ENCODE results near the gene NCKAP5.

The NCKAP5 gene

DNA sequence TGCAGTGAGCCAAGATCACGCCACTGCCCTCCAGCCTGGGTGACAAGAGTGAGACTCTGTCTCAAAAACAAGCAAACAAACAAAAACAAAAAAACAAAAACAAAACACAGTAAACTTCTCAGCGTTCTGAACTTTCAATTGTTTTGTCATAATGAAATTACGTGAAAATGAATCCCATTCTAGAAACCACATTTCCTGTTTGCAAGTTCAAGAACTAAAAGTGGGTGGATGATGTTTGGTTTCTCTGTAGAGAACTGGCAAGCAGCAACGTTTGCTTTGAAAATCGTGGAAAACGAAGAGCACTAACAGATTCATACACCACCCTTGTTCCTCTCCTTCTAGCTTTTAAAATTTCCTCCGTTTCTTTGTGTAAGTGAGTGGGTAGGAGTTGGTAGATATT lies 672.2 kb downstream of the NCKAP5 start:
- H3K79me1 ChIP-seq (replicated peaks; ENCODE audit: low read length, poor library complexity, severe bottlenecking) = no peaks in the 10 kb centered on the region

DNA sequence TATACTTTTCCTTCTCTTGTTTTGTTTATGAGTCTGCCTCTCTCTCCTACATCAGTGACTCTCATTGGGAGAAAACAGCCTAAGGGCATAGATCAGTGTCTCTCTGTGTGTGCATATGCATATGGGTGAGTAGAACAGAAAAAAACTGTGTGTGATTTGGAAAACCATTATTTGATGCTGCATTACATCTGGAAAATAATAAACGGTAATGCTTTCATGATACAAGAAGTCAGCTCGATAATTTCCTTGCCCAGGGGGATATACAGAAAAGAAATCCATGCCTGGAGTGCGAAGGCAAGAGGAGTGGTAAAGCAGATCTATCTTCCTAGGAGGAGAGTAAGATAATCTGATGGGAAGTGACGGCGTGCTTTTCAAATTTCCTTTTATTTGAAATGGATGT lies 676.8 kb downstream of the NCKAP5 start:
- 80% methylated on average over 5 of the region's 5 CpGs for WGBS
- Histone ChIP-seq H2BK5ac (ENCODE audit: low read depth, low read length, poor library complexity, severe bottlenecking) (no peak overlapping the region), H2BK120ac (ENCODE audit: low read depth, low read length) (no peak overlapping the region), H4K8ac (ENCODE audit: low read length) (no peak overlapping the region), H2BK12ac (ENCODE audit: low read length in 2 of 2) (no peak overlapping the region), H3K27me3 (ENCODE audit: control insufficient read depth in 1 of 2, insufficient read depth in 1 of 2, low read length in 2 of 2) (no peaks in the 10 kb centered on the region), H3K4me1 (ENCODE audit: control insufficient read depth, insufficient read depth, low read depth, low read length) (no peaks in the 10 kb centered on the region), H3K4me3 (ENCODE audit: insufficient read depth in 1 of 2, low read depth in 1 of 2, low read length in 2 of 2) (no peak overlapping the region), H3K9me3 (ENCODE audit: control insufficient read depth, low read length) (peaks cover 14% of the 10 kb centered on the region), H3K27ac (ENCODE audit: low read length, poor library complexity, severe bottlenecking) (no peak overlapping the region), H2BK15ac (ENCODE audit: low read depth, poor library complexity, severe bottlenecking) (no peak overlapping the region), H2AK5ac (ENCODE audit: low read length, severe bottlenecking) (no peak overlapping the region), H3K18ac (ENCODE audit: low read depth in 1 of 2, low read length in 2 of 2) (no peak overlapping the region), H3K23ac (ENCODE audit: low read length in 2 of 2) (no peak overlapping the region), H3K79me1 (replicated peaks; ENCODE audit: low read length, poor library complexity, severe bottlenecking) (no peaks in the 10 kb centered on the region), H3K4ac (ENCODE audit: low read depth in 1 of 2, low read length in 2 of 2) (no peak overlapping the region), H2AFZ (ENCODE audit: low read depth, low read length) (no peak overlapping the region), H3K9ac (ENCODE audit: low read length) (no peak overlapping the region), H3K36me3 (ENCODE audit: control insufficient read depth in 1 of 2, insufficient read depth in 2 of 2, low read depth in 1 of 2, low read length in 2 of 2) (no peaks in the 10 kb centered on the region), H4K91ac (ENCODE audit: low read length) (no peak overlapping the region), H3K14ac (ENCODE audit: low read length in 2 of 2) (no peak overlapping the region), H3K4me2 (ENCODE audit: low read length, poor library complexity, severe bottlenecking) (no peak overlapping the region)
- DNase-seq = no peak

More for the DNA sequence above, 672.2 kb downstream of the NCKAP5 start:
- Histone ChIP-seq H3K27ac (ENCODE audit: low read length, poor library complexity, severe bottlenecking) (no peak overlapping the region), H3K9me3 (ENCODE audit: control insufficient read depth, low read length) (no peaks in the 10 kb centered on the region), H3K14ac (ENCODE audit: low read length in 2 of 2) (no peak overlapping the region), H3K27me3 (ENCODE audit: control insufficient read depth in 1 of 2, insufficient read depth in 1 of 2, low read length in 2 of 2) (no peaks in the 10 kb centered on the region), H3K9ac (ENCODE audit: low read length) (no peak overlapping the region), H3K18ac (ENCODE audit: low read depth in 1 of 2, low read length in 2 of 2) (no peak overlapping the region), H2BK15ac (ENCODE audit: low read depth, poor library complexity, severe bottlenecking) (no peak overlapping the region), H4K91ac (ENCODE audit: low read length) (no peak overlapping the region), H3K4me1 (ENCODE audit: control insufficient read depth, insufficient read depth, low read depth, low read length) (peaks cover 2% of the 10 kb centered on the region), H3K23ac (ENCODE audit: low read length in 2 of 2) (no peak overlapping the region), H4K8ac (ENCODE audit: low read length) (no peak overlapping the region), H2BK5ac (ENCODE audit: low read depth, low read length, poor library complexity, severe bottlenecking) (no peak overlapping the region), H2BK120ac (ENCODE audit: low read depth, low read length) (no peak overlapping the region), H3K36me3 (ENCODE audit: control insufficient read depth in 1 of 2, insufficient read depth in 2 of 2, low read depth in 1 of 2, low read length in 2 of 2) (no peaks in the 10 kb centered on the region), H2BK12ac (ENCODE audit: low read length in 2 of 2) (no peak overlapping the region), H3K4ac (ENCODE audit: low read depth in 1 of 2, low read length in 2 of 2) (no peak overlapping the region), H3K4me2 (ENCODE audit: low read length, poor library complexity, severe bottlenecking) (no peak overlapping the region), H2AFZ (ENCODE audit: low read depth, low read length) (no peak overlapping the region), H2AK5ac (ENCODE audit: low read length, severe bottlenecking) (no peak overlapping the region), H3K4me3 (ENCODE audit: insufficient read depth in 1 of 2, low read depth in 1 of 2, low read length in 2 of 2) (no peak overlapping the region)
- DNase-seq = no peak
- WGBS = 67% methylated on average over 1 of the region's 7 CpGs

DNA sequence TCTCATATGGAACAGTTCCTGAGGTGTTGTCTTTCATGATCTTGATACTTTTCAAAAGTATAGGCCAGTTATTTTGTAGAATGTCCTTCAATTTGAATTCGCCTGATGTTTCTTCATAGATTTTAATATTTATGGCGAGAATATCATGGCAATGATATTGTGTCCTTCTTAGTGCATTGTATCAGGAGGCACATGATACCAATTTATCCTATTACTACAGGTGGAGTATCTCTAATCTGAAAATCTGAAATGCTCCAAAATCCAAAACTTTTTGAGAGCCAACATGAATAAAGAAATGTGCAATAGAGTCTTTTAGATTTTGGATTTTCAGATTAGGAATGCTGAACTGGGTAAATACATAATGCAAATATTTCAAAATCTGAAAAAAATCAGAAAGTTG lies 681.7 kb downstream of the NCKAP5 start:
- Histone ChIP-seq H2BK15ac (ENCODE audit: low read depth, poor library complexity, severe bottlenecking) (no peak overlapping the region), H3K23ac (ENCODE audit: low read length in 2 of 2) (no peak overlapping the region), H3K36me3 (ENCODE audit: control insufficient read depth in 1 of 2, insufficient read depth in 2 of 2, low read depth in 1 of 2, low read length in 2 of 2) (no peaks in the 10 kb centered on the region), H3K18ac (ENCODE audit: low read depth in 1 of 2, low read length in 2 of 2) (no peak overlapping the region), H3K27ac (ENCODE audit: low read length, poor library complexity, severe bottlenecking) (no peak overlapping the region), H4K91ac (ENCODE audit: low read length) (no peak overlapping the region), H3K9me3 (ENCODE audit: control insufficient read depth, low read length) (peaks cover 22% of the 10 kb centered on the region), H2AK5ac (ENCODE audit: low read length, severe bottlenecking) (no peak overlapping the region), H3K4me2 (ENCODE audit: low read length, poor library complexity, severe bottlenecking) (no peak overlapping the region), H2AFZ (ENCODE audit: low read depth, low read length) (no peak overlapping the region), H3K4me3 (ENCODE audit: insufficient read depth in 1 of 2, low read depth in 1 of 2, low read length in 2 of 2) (no peak overlapping the region), H3K9ac (ENCODE audit: low read length) (no peak overlapping the region), H2BK5ac (ENCODE audit: low read depth, low read length, poor library complexity, severe bottlenecking) (no peak overlapping the region), H3K4me1 (ENCODE audit: control insufficient read depth, insufficient read depth, low read depth, low read length) (no peaks in the 10 kb centered on the region), H4K8ac (ENCODE audit: low read length) (no peak overlapping the region), H2BK120ac (ENCODE audit: low read depth, low read length) (no peak overlapping the region), H3K4ac (ENCODE audit: low read depth in 1 of 2, low read length in 2 of 2) (no peak overlapping the region), H3K27me3 (ENCODE audit: control insufficient read depth in 1 of 2, insufficient read depth in 1 of 2, low read length in 2 of 2) (no peaks in the 10 kb centered on the region), H3K14ac (ENCODE audit: low read length in 2 of 2) (no peak overlapping the region), H2BK12ac (ENCODE audit: low read length in 2 of 2) (no peak overlapping the region), H3K79me1 (replicated peaks; ENCODE audit: low read length, poor library complexity, severe bottlenecking) (no peaks in the 10 kb centered on the region)
- no peak for DNase-seq
- WGBS = 64% methylated on average over 2 of the region's 2 CpGs

DNA sequence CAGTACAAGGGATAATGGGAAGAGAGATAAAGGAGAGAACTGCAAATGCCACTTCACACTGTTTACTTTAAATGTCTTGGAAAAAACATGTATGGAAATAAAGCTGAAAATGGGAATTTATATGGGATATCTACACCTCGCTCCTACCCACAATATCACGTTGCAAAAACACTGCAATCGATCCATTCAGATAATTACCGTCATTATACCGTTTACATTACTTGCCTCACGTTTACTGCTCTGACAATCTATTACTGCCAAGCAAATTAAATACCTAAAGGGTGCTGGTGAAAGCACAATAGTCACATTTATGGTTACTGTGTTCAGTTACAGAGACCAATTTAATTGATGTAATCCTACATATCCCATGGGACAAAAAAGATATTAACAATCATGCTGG lies 683.6 kb downstream of the NCKAP5 start:
- no peak overlapping the region for H2BK120ac ChIP-seq (ENCODE audit: low read depth, low read length)
- no peak overlapping the region for H4K91ac ChIP-seq (ENCODE audit: low read length)
- H3K14ac ChIP-seq (ENCODE audit: low read length in 2 of 2) = no peak overlapping the region
- H4K8ac ChIP-seq (ENCODE audit: low read length) = no peak overlapping the region
- no peaks in the 10 kb centered on the region for H3K27me3 ChIP-seq (ENCODE audit: control insufficient read depth in 1 of 2, insufficient read depth in 1 of 2, low read length in 2 of 2)
- H3K9me3 ChIP-seq (ENCODE audit: control insufficient read depth, low read length) = peaks cover 22% of the 10 kb centered on the region
- no peak overlapping the region for H3K18ac ChIP-seq (ENCODE audit: low read depth in 1 of 2, low read length in 2 of 2)
- H2BK5ac ChIP-seq (ENCODE audit: low read depth, low read length, poor library complexity, severe bottlenecking) = no peak overlapping the region
- 80% methylated on average over 5 of the region's 6 CpGs for WGBS
- no peak overlapping the region for H2BK15ac ChIP-seq (ENCODE audit: low read depth, poor library complexity, severe bottlenecking)
- no peak for DNase-seq
- H3K23ac ChIP-seq (ENCODE audit: low read length in 2 of 2) = no peak overlapping the region
- no peak overlapping the region for H3K4ac ChIP-seq (ENCODE audit: low read depth in 1 of 2, low read length in 2 of 2)
- H3K79me1 ChIP-seq (replicated peaks; ENCODE audit: low read length, poor library complexity, severe bottlenecking) = no peaks in the 10 kb centered on the region
- no peak overlapping the region for H2BK12ac ChIP-seq (ENCODE audit: low read length in 2 of 2)
- H3K4me3 ChIP-seq (ENCODE audit: insufficient read depth in 1 of 2, low read depth in 1 of 2, low read length in 2 of 2) = no peak overlapping the region
- H3K27ac ChIP-seq (ENCODE audit: low read length, poor library complexity, severe bottlenecking) = no peak overlapping the region
- H2AFZ ChIP-seq (ENCODE audit: low read depth, low read length) = no peak overlapping the region
- no peak overlapping the region for H3K4me2 ChIP-seq (ENCODE audit: low read length, poor library complexity, severe bottlenecking)
- no peak overlapping the region for H2AK5ac ChIP-seq (ENCODE audit: low read length, severe bottlenecking)
- H3K9ac ChIP-seq (ENCODE audit: low read length) = no peak overlapping the region
- no peaks in the 10 kb centered on the region for H3K4me1 ChIP-seq (ENCODE audit: control insufficient read depth, insufficient read depth, low read depth, low read length)
- no peaks in the 10 kb centered on the region for H3K36me3 ChIP-seq (ENCODE audit: control insufficient read depth in 1 of 2, insufficient read depth in 2 of 2, low read depth in 1 of 2, low read length in 2 of 2)
